ENCODE data around the gene LINGO3.

The LINGO3 gene

GRCh38 chr19:2341982-2342381 lies 34.0 kb upstream of the LINGO3 start:
- no peaks in the 10 kb centered on the region for H3K9me3 ChIP-seq (ENCODE audit: low read depth, low read length)
- H3K36me3 ChIP-seq (ENCODE audit: insufficient read depth, low read length), result no peaks in the 10 kb centered on the region
- no peak overlapping the region for H3K9ac ChIP-seq (ENCODE audit: insufficient read length)
- DNase-seq (ENCODE audit: low read depth, low spot score), result no peak
- no peak for TF ChIP-seq EZH2 (IDR thresholded peaks at IDR 0.05)
- no peak for TF ChIP-seq FOXP2 (optimal IDR thresholded peaks at IDR 0.05; ENCODE audit: control extremely low read depth, extremely low read length, insufficient read depth)
- no peak for TF ChIP-seq POLR2AphosphoS5 (IDR thresholded peaks at IDR 0.05; ENCODE audit: borderline replicate concordance, low read depth, low read length)
- H3K4me3 ChIP-seq, result no peak overlapping the region
- no peak overlapping the region for H3K27ac ChIP-seq

GRCh38 chr19:2341244-2341751 lies 33.3 kb upstream of the LINGO3 start:
- DNase-seq (ENCODE audit: low read depth, low spot score), result no peak
- TF ChIP-seq EZH2 (IDR thresholded peaks at IDR 0.05) (no peak), FOXP2 (optimal IDR thresholded peaks at IDR 0.05; ENCODE audit: control extremely low read depth, extremely low read length, insufficient read depth) (no peak), POLR2AphosphoS5 (IDR thresholded peaks at IDR 0.05; ENCODE audit: borderline replicate concordance, low read depth, low read length) (no peak)
- no peaks in the 10 kb centered on the region for H3K9me3 ChIP-seq (ENCODE audit: low read depth, low read length)
- no peak overlapping the region for H3K9ac ChIP-seq (ENCODE audit: insufficient read length)
- no peaks in the 10 kb centered on the region for H3K36me3 ChIP-seq (ENCODE audit: insufficient read depth, low read length)
- H3K27ac ChIP-seq, result no peak overlapping the region
- no peak overlapping the region for H3K4me3 ChIP-seq

- Histone ChIP-seq H3K9me3 (ENCODE audit: low read depth, low read length) (no peaks in the 10 kb centered on the region), H3K27ac (no peak overlapping the region), H3K4me3 (no peak overlapping the region), H3K36me3 (ENCODE audit: insufficient read depth, low read length) (no peaks in the 10 kb centered on the region), H3K9ac (ENCODE audit: insufficient read length) (no peak overlapping the region)
- DNase-seq (ENCODE audit: low read depth, low spot score), result no peak
- no peak for TF ChIP-seq FOXP2 (optimal IDR thresholded peaks at IDR 0.05; ENCODE audit: control extremely low read depth, extremely low read length, insufficient read depth)
- TF ChIP-seq POLR2AphosphoS5 (IDR thresholded peaks at IDR 0.05; ENCODE audit: borderline replicate concordance, low read depth, low read length), result no peak
Measured at GRCh38 chr19:2340496-2341243, 32.7 kb upstream of the LINGO3 start.

- Histone ChIP-seq H3K36me3 (ENCODE audit: insufficient read depth, low read length) (no peaks in the 10 kb centered on the region), H3K9ac (ENCODE audit: insufficient read length) (no peak overlapping the region), H3K27ac (no peak overlapping the region), H3K9me3 (ENCODE audit: low read depth, low read length) (no peaks in the 10 kb centered on the region), H3K4me3 (no peak overlapping the region)
- TF ChIP-seq FOXP2 (optimal IDR thresholded peaks at IDR 0.05; ENCODE audit: control extremely low read depth, extremely low read length, insufficient read depth) (no peak), EZH2 (IDR thresholded peaks at IDR 0.05) (no peak), POLR2AphosphoS5 (IDR thresholded peaks at IDR 0.05; ENCODE audit: borderline replicate concordance, low read depth, low read length) (no peak)
- no peak for DNase-seq (ENCODE audit: low read depth, low spot score)
Measured at GRCh38 chr19:2339644-2340310, 31.8 kb upstream of the LINGO3 start.

GRCh38 chr19:2338751-2339643 lies 31.0 kb upstream of the LINGO3 start:
- Histone ChIP-seq H3K36me3 (ENCODE audit: insufficient read depth, low read length) (no peaks in the 10 kb centered on the region), H3K27ac (no peak overlapping the region)
- no peak for TF ChIP-seq POLR2AphosphoS5 (IDR thresholded peaks at IDR 0.05; ENCODE audit: borderline replicate concordance, low read depth, low read length)
- TF ChIP-seq EZH2 (IDR thresholded peaks at IDR 0.05), result no peak
- TF ChIP-seq FOXP2 (optimal IDR thresholded peaks at IDR 0.05; ENCODE audit: control extremely low read depth, extremely low read length, insufficient read depth), result no peak

GRCh38 chr19:2338055-2338615 lies 30.2 kb upstream of the LINGO3 start:
- no peak overlapping the region for H3K27ac ChIP-seq
- TF ChIP-seq POLR2AphosphoS5 (IDR thresholded peaks at IDR 0.05; ENCODE audit: borderline replicate concordance, low read depth, low read length) (no peak), FOXP2 (optimal IDR thresholded peaks at IDR 0.05; ENCODE audit: control extremely low read depth, extremely low read length, insufficient read depth) (no peak), EZH2 (IDR thresholded peaks at IDR 0.05) (no peak)
- H3K9ac ChIP-seq (ENCODE audit: insufficient read length), result no peak overlapping the region
- no peak for DNase-seq (ENCODE audit: low read depth, low spot score)
- no peaks in the 10 kb centered on the region for H3K9me3 ChIP-seq (ENCODE audit: low read depth, low read length)
- no peak overlapping the region for H3K4me3 ChIP-seq
- H3K36me3 ChIP-seq (ENCODE audit: insufficient read depth, low read length), result no peaks in the 10 kb centered on the region

More at GRCh38 chr19:2338751-2339643, 31.0 kb upstream of the LINGO3 start:
- H3K9me3 ChIP-seq (ENCODE audit: low read depth, low read length), result no peaks in the 10 kb centered on the region
- no peak for DNase-seq (ENCODE audit: low read depth, low spot score)
- H3K9ac ChIP-seq (ENCODE audit: insufficient read length), result no peak overlapping the region
- H3K4me3 ChIP-seq, result no peak overlapping the region

- H3K9me3 ChIP-seq (ENCODE audit: low read depth, low read length), result no peaks in the 10 kb centered on the region
- H3K9ac ChIP-seq (ENCODE audit: insufficient read length), result no peak overlapping the region
- no peak overlapping the region for H3K4me3 ChIP-seq
- no peaks in the 10 kb centered on the region for H3K36me3 ChIP-seq (ENCODE audit: insufficient read depth, low read length)
- DNase-seq (ENCODE audit: low read depth, low spot score), result no peak
- H3K27ac ChIP-seq, result no peak overlapping the region
- TF ChIP-seq EZH2 (IDR thresholded peaks at IDR 0.05) (no peak), FOXP2 (optimal IDR thresholded peaks at IDR 0.05; ENCODE audit: control extremely low read depth, extremely low read length, insufficient read depth) (no peak), POLR2AphosphoS5 (IDR thresholded peaks at IDR 0.05; ENCODE audit: borderline replicate concordance, low read depth, low read length) (no peak)
Measured at GRCh38 chr19:2337329-2337707, 29.4 kb upstream of the LINGO3 start.
